ENCODE results near the gene PDS5B.
A peak's percentile ranks its signal among the peaks of the same experiment; 100 is the strongest.

PDS5B gene

DNA sequence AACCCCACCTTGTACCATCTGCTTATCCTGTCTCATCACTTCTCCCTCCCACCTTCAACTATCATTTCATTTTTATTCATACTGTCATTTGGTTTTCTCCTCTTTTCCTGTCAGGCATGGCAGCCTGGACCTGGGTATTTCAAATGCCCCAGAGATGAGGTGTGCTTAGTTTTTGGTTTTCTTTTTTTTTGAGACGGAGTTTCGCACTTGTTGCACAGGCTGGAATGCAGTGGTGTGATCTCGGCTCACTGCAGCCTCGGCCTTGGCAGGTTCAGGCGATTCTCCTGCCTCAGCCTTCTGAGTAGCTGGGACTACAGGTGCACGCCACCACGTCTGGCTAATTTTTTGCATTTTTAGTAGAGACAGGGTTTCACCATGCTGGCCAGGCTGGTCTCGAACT is 5.8 kb downstream of the PDS5B start:
- no peak for DNase-seq

DNA sequence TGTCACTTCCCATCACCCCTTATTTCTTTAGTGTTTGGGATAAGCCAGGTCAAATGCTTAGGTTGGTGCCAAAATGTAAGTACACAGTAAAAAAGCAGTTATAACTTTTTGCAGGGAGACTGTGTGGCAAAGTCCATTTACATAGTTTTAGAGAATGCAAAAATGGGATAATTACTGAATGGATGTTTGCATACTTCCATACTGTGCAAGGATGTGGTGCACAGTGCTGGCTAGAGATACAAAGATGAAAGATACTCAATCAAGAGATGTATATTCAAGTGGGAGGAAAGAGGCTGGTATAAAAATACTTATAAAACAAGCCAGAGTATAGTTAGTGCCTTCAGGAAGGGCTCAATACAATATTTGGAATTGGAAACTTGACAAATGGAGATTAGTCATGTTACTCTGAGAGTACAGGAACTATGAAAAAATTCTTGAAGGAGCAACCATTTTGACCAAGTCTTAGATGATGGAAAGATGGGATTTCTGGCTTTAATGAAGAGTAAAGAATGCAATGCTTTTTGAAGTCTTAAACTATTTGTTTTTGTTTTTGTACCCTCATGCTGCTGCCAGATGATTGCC is 8.0 kb downstream of the PDS5B start:
- DNase-seq = no peak

DNA sequence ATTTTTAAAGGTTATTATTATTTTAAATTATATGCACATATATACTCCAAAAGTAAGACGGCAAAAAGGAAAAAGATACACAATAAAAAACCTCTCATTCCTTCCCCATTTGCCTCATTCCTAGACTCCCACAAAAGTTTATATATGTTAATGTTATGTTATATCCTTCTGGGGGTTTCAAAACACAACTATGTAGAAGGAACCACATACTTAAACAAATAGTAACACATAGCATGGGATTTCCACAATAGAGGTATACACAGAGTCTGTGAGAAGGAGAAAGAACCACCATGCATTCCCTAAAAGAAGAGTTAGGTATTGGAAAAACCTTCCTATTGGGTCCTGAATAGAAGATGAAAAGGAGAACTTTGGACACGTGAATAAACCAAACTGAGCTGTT is 9.1 kb downstream of the PDS5B start:
- no peak for DNase-seq

DNA sequence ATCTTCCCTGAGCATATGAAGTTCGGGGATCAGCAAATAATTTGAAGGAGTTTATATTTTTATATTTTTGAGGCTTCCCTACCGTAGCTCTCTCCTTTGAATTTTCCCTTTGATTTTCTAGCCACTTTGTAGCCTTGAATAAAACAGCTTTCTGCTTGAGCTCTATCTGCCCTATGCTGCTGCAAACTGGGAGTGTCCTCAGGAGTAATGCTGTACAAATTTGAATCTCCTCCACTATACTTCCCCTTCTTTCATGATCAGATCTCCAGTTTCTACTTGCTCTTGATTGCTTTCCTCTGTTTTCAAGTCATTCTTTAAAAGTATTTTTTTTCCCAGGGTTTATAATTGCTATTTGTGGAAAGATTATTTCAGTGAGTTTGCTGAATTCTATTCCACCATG is 14.6 kb downstream of the PDS5B start:
- no peak for DNase-seq

DNA sequence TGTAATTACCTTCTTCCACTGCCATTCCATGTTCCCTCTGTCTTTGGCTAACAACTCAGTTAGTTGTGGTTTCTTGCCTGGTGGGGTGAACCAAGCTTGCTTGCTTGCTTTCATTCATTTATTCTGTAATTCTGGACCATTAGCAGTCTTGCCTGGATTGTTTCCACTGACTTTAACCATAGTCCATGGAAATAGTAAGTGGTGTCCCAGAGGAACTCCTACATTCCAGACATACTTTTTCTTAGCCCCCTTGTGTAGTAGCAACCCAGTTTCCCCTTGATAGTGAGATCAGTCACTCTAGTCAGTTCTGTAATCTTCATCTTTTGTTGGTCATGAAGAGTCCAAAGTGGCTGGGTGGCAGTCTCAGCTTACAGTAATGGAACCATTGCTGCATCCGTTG is 23.2 kb downstream of the PDS5B start:
- no peak for DNase-seq

DNA sequence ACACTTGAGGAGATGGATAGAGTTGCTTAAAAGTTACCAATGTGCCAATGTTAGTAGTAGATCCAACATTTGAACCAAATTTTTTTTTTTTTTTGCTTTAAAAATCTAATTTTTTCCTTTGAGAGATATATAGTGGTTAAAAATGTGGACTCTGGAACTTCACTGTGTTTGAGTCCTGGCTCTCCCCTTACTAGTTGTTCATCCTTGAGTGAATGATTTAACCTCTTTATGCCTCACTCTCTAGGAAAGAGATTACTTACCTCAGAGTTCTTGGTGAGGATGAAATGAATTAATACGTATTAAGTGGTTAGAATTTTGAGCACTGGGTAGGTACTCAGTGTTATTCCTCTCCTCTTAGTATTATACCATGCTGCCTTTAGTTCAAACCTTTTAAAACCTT is 24.3 kb downstream of the PDS5B start:
- no peak for DNase-seq

DNA sequence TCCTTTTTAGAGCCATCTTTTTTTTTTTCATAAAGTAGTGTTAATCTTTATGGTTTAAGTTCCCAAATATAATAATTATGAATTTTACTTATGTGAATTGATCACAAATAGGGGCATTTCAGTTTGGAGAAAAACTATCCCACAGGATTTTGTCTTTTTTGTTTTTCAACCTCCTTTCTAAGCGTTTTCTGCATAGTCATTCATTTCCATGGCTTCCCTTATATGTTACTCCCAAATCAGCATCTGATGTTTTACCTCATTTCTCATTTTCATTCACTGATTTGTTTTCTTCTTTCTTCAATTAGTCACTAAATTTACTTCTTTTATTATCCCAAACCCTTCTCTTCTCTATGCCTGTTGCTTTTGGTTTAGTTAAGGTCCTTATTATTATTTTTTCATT is 24.7 kb downstream of the PDS5B start:
- DNase-seq = no peak

DNA sequence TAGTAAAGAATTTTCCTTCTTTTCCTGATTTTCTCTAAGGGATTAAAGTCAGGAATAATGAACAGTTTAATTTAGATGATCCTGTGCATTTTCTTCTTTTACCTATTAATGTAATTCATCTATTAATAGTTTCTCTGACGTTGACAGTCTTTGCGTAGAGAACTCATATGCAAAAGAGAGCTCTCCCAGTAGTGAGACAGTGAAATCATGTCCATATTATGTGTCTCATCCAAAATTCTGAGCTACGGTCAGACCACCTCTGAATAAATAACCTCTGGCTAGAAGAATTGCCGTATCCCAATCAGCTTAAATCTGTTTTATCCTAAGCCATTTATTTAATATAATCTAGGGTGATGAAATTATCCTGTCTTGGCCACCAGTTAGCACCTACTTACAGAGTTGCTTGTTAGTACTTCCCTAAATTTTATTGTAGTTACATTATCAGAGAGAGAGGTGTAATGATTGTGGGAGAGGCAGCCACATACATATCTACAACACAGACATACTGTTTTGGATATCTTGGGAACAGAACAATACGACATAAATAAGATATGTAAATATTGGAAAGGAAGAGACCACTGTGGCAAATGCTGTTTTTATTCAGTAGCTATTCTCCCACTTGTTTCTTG is 30.7 kb downstream of the PDS5B start:
- DNase-seq = no peak

DNA sequence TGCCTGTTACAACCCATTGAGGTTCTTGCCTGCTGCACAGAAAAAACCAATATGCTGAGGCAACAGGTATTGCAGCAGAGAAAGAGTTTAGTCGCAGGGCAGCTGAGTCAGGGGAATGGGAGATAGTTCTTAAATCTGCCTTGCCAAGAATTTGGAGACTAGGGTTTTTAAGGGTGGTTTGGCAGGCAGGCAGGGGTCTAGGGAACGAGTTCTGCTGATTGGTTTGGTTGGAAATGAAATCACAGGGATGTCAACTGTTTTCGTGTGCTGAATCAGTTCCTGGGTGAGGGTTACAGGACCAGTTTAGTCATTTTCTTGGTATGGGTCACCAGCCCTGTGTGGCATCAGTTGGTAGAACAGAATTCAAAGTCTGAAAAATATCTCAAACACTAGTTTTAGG is 36.6 kb downstream of the PDS5B start:
- no peak for DNase-seq

DNA sequence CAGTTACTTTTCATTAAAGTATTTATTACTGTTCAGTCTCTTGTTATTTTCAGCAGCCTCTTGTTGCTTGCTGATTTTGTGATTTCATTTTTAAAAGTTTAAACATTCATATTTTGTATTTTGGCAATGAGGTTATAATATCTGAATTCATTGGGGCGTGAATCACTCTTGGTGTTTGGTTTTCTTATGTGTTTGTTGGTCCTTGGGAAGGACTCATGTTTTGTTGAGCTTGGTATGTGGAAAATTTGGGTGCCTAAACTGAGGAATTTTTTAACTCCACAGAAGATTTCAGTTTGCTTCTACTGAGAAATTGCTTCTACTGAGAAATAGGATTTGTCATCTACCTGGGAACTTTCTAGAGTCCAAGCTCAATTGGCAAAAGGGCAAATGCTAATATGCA is 38.2 kb downstream of the PDS5B start:
- DNase-seq = no peak

DNA sequence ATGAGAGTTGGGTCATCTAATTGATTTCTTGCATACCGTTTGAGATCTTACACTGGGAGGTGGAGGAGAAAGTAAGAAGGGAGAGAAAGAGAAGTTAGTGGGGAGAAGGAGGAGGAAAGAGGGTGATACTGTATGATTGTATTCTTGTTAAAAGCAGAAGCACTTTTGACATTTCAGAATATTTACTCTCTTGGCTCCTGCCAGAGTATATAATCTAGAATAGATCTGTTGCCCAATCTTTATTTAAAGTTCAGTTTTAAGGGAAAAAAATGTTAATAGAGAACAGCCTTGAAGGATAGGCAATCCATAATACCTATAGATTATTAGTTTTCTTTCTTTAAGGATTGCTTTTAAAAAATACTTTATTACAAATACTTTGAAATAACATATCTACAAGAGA is 41.5 kb downstream of the PDS5B start:
- DNase-seq = no peak

DNA sequence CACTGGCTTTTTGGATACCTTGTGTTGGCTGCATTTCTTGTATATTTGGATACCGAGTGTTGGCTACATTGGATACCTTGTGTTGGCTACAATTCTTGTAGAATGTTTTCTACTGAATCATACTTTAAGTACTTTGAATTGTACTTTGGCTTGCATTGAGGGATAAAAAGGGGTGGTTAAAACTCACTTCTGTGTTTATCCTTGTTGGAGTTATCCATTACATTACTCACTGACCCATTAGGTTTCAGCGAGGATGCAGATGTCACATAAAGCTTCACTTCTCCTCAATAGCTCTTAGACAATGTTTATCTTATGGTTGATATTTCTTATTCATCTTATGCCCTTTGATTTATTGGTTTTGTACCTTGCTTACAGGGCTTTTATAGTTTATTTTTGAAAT is 43.1 kb downstream of the PDS5B start:
- no peak for DNase-seq

DNA sequence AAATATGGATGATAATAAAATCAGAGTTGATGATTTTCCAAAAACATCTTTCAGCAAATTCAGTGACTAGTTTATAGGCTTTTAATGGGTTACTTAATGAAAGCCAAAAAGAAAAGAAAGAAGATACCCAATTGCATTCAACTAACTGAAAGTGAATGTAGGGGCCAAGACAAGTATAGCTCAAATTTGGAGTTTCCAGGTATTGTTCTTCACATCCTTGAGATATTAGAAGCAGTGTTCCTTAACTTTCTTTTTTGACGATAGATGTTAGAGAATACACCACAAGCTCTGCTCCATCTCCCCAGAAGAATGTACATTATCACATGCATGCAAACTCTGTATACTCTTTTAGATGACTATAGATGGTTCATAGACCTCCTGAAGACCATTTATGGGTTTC is 43.6 kb downstream of the PDS5B start:
- no peak for DNase-seq

DNA sequence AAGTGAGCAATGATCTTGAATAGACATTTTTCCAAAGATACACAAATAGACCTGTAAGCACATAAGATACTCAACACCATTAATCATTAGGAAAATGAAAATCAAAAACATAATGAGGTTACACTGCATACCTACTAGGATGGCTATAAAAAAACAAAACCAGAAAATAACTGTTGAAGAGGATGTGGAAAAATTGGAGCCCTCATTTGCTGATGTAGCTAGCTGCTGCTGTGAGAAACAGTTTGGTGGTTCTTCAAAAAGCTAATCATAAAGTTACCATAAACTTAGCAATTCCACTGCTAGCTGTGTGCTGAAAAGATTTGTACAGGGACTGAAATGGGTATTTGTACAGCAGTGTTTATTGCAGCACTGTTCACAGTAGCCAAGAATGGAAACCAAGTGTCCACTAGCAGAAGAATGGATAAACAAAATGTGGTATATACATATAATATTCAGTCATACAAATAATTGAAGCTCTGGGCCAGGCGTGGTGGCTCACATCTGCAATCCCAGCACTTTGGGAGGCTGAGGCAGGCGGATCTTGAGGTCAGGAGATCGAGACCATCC is 46.2 kb downstream of the PDS5B start:
- DNase-seq = no peak

DNA sequence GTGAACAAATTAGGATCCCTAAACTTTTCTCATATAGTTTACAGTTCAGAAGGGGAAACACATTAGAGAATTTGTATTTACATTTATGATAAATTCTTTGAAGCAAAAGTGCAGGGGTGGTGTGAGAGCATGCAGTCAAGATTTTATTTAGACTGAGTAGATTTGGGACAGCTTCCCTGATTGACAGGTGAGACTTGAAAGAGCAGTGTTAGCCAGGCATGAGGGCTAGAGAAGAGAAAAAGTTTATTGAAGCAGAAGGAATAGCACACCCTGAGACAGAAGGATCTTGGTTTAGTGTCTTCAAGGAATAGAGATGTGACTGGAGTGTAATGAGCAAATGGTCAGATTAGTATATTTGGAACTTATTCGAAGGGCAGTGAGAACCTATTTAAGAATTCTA is 50.5 kb downstream of the PDS5B start:
- no peak for DNase-seq

DNA sequence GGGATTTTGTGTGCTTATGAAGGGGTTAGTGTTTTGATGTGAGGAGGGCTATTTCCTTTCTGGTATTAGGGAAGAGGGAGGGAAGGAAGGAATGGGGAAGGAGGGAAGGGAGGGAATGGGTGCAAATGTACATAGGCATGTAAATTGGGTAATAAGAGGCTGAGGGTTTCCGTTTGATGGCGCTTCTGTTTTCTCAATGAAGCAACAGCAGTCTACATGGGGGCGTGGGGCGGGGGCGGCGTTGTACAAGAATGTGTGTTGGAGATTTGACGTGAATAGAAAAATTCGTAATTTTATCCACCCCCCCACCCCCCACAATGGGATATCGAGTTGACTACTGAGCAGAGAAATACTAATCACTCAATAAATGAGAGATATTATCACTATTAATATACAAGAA is 52.5 kb downstream of the PDS5B start:
- peak in 1 of 2 experiments; percentile 8 for DNase-seq

DNA sequence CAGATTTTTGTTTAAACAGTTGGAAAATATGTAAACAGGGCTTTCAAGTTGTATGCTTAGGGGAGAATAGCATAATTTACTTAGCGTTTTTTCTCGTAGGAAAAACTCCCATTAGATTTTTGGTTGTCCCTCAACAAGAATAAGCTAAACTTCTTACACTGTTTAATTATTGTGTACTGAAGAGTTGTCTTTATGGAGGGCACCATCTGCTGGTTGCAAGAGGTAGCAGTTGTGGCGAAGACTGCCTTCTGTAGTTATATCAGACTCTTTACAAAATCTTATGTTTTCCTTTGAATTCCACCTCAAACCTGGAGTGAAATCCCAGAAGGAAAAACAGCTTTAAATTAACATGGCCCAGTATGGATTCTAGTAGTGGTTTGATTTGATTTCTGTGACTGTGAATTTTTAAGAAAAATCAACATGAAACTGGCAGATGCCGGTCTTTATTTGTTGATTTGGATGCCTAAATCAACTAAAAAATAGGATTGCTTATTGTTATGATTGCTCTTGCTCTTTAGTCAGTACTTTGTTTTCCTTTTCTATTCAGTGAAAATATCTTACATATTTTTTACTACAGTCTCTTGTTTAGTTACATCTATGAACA is 53.4 kb downstream of the PDS5B start:
- DNase-seq = peak; percentile 39 to 48

DNA sequence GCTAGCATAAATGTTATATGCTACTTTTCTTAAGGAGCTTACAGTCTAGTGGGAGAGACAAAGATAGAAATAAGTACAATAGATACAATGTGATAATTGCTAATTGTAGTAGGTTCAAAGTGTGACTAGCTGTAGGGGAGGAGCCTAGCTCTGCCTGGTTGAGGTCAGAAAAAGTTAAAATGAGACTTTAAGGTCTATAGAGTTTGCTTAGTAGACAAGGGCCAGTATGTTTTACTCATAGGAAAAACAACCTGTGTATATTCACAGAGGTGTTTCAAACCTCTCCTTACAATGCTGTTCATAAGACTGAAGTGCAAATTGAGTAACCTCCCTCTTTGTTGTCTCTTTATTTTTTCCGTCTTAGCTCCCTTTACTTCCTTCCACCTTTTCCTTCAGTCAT is 56.1 kb downstream of the PDS5B start:
- DNase-seq = no peak

DNA sequence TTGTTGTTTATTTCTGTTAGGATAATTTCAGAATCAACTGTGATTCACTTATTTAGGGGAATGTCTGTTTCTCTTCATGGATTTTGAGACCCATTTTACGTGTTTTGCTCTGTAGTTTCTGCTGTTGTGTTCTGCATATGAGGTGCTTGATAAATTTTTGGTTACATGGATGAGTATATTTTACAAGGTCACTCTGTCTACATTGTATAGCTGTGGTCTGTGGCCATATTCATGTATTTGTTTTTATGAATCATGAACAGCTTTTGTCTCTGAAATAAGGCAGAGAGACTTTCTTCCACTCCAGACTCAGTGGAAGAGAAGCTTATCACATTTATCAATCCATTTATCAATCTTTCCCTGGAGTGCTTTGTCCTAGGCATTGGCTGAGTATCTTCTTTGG is 56.6 kb downstream of the PDS5B start:
- DNase-seq = no peak

DNA sequence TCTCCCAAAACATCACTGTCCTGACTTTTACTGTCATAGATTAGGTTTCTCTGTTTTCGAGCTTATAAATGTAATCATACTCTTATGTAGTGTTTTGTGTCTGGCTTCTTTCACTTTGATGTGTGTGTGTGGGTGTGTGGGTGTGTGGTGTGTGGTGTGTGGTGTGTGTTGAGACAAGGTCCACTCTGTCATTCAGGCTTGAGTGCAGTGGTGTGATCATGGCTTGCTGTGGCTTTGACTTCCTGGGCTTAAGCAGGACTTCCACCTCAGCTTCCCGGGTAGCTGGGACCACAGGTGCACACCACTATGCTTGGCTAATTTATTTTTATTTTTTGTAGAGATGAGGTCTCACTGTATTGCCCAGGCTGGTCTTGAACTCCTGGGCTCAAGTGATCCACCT is 59.6 kb downstream of the PDS5B start:
- DNase-seq = no peak

DNA sequence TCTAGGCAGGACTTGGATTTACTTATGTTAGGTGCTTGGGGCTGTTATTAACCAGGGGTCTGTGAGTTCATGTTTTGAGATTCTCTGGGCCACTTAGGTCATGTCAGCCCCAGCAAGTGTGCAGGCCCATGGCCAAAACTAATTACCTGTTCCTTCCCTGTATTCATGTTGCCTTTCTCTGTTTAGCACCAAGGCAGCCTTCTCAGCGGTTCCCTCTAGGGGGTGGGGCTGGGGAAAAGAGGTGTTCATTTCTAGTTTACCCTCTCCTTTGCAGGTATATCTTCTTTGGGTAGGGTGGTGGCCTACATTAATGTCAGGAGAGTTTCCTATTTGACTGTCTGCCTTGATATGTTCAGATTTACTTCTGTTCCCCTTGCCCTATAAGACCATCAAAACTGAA is 61.7 kb downstream of the PDS5B start:
- no peak for DNase-seq

DNA sequence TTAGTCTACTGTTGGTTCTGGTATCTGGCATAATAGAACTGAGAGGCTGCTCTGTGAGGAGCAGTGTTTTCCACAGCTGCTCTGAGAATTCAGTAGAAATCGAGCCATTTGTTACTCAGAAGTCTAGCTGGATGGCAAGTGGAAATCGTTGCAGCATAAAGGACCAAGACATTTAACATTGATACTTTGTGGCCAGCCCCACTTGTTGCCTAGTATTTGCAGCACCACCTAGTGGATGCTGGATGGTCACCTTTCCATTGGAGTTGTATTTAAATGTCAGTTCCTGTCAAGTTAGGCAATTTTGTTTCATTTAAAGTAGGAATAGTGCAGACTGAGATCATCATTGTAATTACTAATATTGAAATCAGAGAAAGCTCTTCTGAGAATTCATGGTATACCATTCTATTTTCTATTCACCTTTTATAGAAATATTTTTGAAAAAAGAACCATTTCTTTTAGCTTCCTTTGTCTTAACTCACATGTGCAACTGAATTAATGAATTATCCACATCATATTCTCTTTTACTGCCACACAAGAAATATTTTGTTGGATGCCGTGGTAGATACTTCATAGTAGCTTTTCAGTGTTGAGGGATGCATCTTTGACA is 64.6 kb downstream of the PDS5B start:
- DNase-seq = peak; percentile 44 to 49

DNA sequence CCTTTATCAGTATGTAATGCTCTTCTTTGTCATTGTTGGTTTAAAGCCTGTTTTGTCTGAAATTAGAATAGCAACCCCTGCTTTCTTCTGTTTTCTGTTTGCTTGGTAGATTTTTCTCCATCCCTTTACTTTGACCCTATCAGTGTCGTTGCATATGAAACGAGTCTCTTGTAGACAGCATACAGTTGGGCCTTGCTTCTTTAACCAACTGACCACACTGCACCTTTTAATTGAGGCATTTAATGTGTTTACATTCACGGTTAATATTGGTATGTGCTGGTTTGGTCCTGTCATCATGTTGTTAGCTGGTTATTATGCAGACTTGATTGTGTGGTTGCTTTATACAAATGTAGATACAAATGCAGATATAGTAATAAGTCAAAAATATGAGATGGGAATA is 71.1 kb downstream of the PDS5B start:
- DNase-seq = no peak

DNA sequence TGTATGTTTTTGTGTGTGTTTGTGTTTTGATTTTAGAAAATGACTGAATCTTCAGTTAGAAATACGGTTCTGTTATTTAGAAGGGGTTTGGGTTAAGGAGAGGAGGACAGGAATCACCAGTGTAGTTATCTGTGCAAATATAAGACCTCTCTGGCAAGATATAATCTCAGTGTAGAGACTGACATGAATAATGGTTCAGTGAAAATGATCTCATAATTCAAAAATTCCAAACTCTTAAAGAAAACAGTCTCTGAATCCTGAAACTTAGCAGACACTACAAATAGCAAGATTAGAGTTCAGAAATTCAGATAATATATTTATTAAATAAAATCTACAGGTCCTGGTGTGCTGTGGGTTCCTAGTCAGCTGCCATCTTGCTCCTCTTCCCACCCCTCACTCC is 73.5 kb downstream of the PDS5B start:
- no peak for DNase-seq

Measured in activated CD4-positive, alpha-beta T cell treated with anti-CD3 and anti-CD28 coated beads, Interleukin-2, amount 50 U/mL, for 4 hours (primary cell).